Peyer's patch (tissue), 4 donors: ENCODE data around the gene FARS2.

Source experiments
- POLR2A ChIP-seq, 2 donors: fragments of 450-650 bp; IDR thresholded peaks; one replicate each; pipeline ENCODE4 v1.5.1; 2017; ENCODE audit warnings: antibody characterized with exemption in 2 of 2, mild to moderate bottlenecking in 2 of 2, moderate library complexity in 2 of 2
- TF ChIP-seq, protein P1 (sequence below), 6 experiments: fragments of 450-650 bp in 4 of 6; fragments of 200-600 bp in 2 of 6; sonication (generic) in 1 of 6; IDR thresholded peaks; one replicate each; pipeline ENCODE4 v1.5.1; 2017 to 2019; ENCODE audit warnings: antibody characterized with exemption in 6 of 6, mild to moderate bottlenecking in 3 of 6, moderate library complexity in 1 of 6

DNA sequence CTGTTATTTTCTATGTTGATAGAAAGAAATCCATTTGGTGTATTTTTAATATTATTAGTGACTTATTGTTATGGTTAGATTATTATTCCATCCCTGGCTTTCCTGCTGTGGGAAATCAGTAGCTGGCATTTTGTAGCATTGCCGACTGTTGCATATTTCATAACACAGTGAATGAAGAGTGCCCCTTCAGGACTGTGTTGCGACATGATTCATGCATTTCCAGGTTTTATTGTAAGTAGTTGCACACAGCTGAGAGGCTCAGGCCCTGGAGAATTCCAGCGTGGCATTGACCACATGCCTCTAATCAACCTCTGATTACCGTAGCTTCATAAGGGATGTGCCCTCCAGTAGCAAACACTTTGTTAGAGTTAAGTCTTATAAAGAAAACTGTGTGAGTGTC is 263.9 kb downstream of the FARS2 start:
- TF ChIP-seq, protein P1, sequence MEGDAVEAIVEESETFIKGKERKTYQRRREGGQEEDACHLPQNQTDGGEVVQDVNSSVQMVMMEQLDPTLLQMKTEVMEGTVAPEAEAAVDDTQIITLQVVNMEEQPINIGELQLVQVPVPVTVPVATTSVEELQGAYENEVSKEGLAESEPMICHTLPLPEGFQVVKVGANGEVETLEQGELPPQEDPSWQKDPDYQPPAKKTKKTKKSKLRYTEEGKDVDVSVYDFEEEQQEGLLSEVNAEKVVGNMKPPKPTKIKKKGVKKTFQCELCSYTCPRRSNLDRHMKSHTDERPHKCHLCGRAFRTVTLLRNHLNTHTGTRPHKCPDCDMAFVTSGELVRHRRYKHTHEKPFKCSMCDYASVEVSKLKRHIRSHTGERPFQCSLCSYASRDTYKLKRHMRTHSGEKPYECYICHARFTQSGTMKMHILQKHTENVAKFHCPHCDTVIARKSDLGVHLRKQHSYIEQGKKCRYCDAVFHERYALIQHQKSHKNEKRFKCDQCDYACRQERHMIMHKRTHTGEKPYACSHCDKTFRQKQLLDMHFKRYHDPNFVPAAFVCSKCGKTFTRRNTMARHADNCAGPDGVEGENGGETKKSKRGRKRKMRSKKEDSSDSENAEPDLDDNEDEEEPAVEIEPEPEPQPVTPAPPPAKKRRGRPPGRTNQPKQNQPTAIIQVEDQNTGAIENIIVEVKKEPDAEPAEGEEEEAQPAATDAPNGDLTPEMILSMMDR (IDR thresholded peaks at IDR 0.05), result no peak
- no peak for TF ChIP-seq POLR2A (IDR thresholded peaks at IDR 0.05)
